Astrocyte (in vitro differentiated cells and primary cell): Measurements from ENCODE around the gene CERS1. TPM values are rescaled to one million over a fixed set of nuclear protein-coding genes. Genes with fewer than 3 reads are reported as not detected.

Experiments
- DNase-seq: peaks from one replicate; pipeline ENCODE4 v3.0.0-alpha.2; 2010; ENCODE audit warnings: low read depth
- FAIRE-seq: peaks from 2 replicates; lab custom pipeline; 2011; peaks lifted over from hg19 to GRCh38; lab: Jason Lieb, UNC
- H2AFZ ChIP-seq: 2 replicates; pipeline ENCODE4 v1.6.0; 2012; ENCODE audit warnings: low read depth, low read length, inconsistent platforms
- H3K27ac ChIP-seq: 2 replicates; pipeline ENCODE4 v1.5.1; 2011; ENCODE audit warnings: low read depth, low read length, inconsistent platforms
- H3K27me3 ChIP-seq: 2 replicates; pipeline ENCODE4 v1.6.0; 2011; ENCODE audit warnings: low read length, inconsistent platforms; ENCODE audit not compliant: insufficient read depth
- H3K36me3 ChIP-seq: 2 replicates; pipeline ENCODE4 v1.5.1; 2011; ENCODE audit warnings: low read length, inconsistent platforms; ENCODE audit not compliant: insufficient read depth
- H3K4me1 ChIP-seq: 2 replicates; pipeline ENCODE4 v1.5.1; 2011; ENCODE audit warnings: low read length, inconsistent platforms; ENCODE audit not compliant: insufficient read depth
- H3K4me2 ChIP-seq: 2 replicates; pipeline ENCODE4 v1.6.0; 2012; ENCODE audit warnings: low read length, inconsistent platforms
- H3K4me3 ChIP-seq: 2 replicates; pipeline ENCODE4 v1.5.1; 2011; ENCODE audit warnings: low read depth, mild to moderate bottlenecking, low read length, inconsistent platforms; ENCODE audit not compliant: insufficient read depth
- H3K79me2 ChIP-seq: 2 replicates; pipeline ENCODE4 v1.6.0; 2012; ENCODE audit warnings: mild to moderate bottlenecking, low read length, inconsistent platforms; ENCODE audit not compliant: insufficient read depth
- H3K9ac ChIP-seq: 2 replicates; pipeline ENCODE4 v1.6.0; 2012; ENCODE audit warnings: mild to moderate bottlenecking, low read length, inconsistent platforms
- H3K9me3 ChIP-seq: 2 replicates; pipeline ENCODE4 v1.5.1; 2012; ENCODE audit warnings: low read depth, mild to moderate bottlenecking, low read length, inconsistent platforms; ENCODE audit not compliant: insufficient read depth
- H4K20me1 ChIP-seq: 2 replicates; pipeline ENCODE4 v1.6.0; 2012; ENCODE audit warnings: low read length, inconsistent platforms; ENCODE audit not compliant: insufficient read depth
- H3K27ac Mint-ChIP-seq: one replicate; pipeline ENCODE4 v1.8.0; 2021; ENCODE audit warnings: mild to moderate bottlenecking, mixed read lengths; ENCODE audit not compliant: unreplicated experiment
- H3K27me3 Mint-ChIP-seq: one replicate; pipeline ENCODE4 v1.8.0; 2021; ENCODE audit warnings: low read depth, mixed read lengths; ENCODE audit not compliant: unreplicated experiment
- H3K36me3 Mint-ChIP-seq: one replicate; pipeline ENCODE4 v1.8.0; 2021; ENCODE audit warnings: low read depth, mixed read lengths; ENCODE audit not compliant: unreplicated experiment
- H3K4me1 Mint-ChIP-seq: one replicate; pipeline ENCODE4 v1.8.0; 2021; ENCODE audit warnings: low read depth, mixed read lengths; ENCODE audit not compliant: unreplicated experiment
- H3K4me3 Mint-ChIP-seq: one replicate; pipeline ENCODE4 v1.8.0; 2021; ENCODE audit warnings: mild to moderate bottlenecking, moderate library complexity, mixed read lengths; ENCODE audit not compliant: unreplicated experiment
- H3K9me3 Mint-ChIP-seq: one replicate; pipeline ENCODE4 v1.8.0; 2021; ENCODE audit warnings: mild to moderate bottlenecking, mixed read lengths; ENCODE audit not compliant: unreplicated experiment
- CTCF ChIP-seq: IDR thresholded peaks from 2 replicates; pipeline ENCODE4 v1.5.1; 2011; ENCODE audit warnings: low read depth, mild to moderate bottlenecking, inconsistent platforms, low read length, moderate library complexity; ENCODE audit not compliant: insufficient read depth
- EZH2 ChIP-seq: IDR thresholded peaks from 2 replicates; pipeline ENCODE4 v1.6.1; 2012; ENCODE audit warnings: mild to moderate bottlenecking, low read length, inconsistent platforms; ENCODE audit not compliant: insufficient read depth
- total RNA-seq: library from RNA; stranded (reverse); gene quantifications from 2 replicates; pipeline ENCODE4 v1.2.1, GENCODE V29; 2021

The CERS1 gene
- total RNA-seq, 1 donor from 2014 or later, result 6.8 TPM

GRCh38 chr19:18905513-18906236 lies 9.7 kb upstream of the CERS1 start:
- Histone ChIP-seq H3K79me2 (peaks cover 4% of the 10 kb centered on the region), H3K4me1 (no peaks in the 10 kb centered on the region), H4K20me1 (peaks cover 67% of the 10 kb centered on the region), H3K36me3 (peaks cover 7% of the 10 kb centered on the region), H3K9me3 (no peaks in the 10 kb centered on the region), H3K9ac (no peak overlapping the region), H3K27ac (no peak overlapping the region), H2AFZ (no peak overlapping the region), H3K27me3 (no peaks in the 10 kb centered on the region), H3K4me3 (no peak overlapping the region), H3K4me2 (no peak overlapping the region)
- no peak for TF ChIP-seq EZH2
- TF ChIP-seq CTCF, result no peak
- FAIRE-seq, result no peak
- Mint-ChIP-seq H3K27me3 (no peaks in the 10 kb centered on the region), H3K4me3 (no peak overlapping the region), H3K36me3 (peaks cover 5% of the 10 kb centered on the region), H3K27ac (no peak overlapping the region), H3K4me1 (no peaks in the 10 kb centered on the region), H3K9me3 (no peaks in the 10 kb centered on the region)
- no peak for DNase-seq

DNA sequence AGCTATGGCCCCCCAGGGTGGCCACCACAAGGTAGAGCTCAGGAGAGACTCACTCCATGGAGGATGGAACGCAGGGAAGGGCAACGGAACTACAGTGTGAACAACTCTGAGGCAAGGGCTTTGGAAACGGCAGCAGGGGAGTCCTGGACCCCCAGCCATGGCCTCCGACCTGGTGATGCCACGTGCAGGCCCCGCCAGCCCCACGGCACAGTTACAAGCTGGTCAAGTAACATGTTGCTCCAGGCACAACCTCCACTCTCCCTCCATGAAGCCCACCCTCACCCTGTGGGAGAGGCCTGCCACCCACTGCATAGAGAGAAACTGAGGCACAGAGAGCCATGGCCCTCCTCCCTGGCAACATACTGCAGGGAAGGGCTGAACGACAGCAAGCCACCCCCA lies 9.1 kb upstream of the CERS1 start:
- Histone ChIP-seq H4K20me1 (peaks cover 69% of the 10 kb centered on the region), H3K36me3 (peaks cover 5% of the 10 kb centered on the region), H3K9me3 (no peaks in the 10 kb centered on the region), H3K4me2 (no peak overlapping the region), H3K27ac (no peak overlapping the region), H2AFZ (no peak overlapping the region), H3K27me3 (no peaks in the 10 kb centered on the region), H3K79me2 (peaks cover 4% of the 10 kb centered on the region), H3K4me3 (no peak overlapping the region), H3K4me1 (no peaks in the 10 kb centered on the region), H3K9ac (no peak overlapping the region)
- peak overlapping the region; percentile 53 for H3K27ac Mint-ChIP-seq
- no peaks in the 10 kb centered on the region for H3K4me1 Mint-ChIP-seq
- H3K27me3 Mint-ChIP-seq, result no peaks in the 10 kb centered on the region
- FAIRE-seq (no peak), DNase-seq (no peak)
- H3K4me3 Mint-ChIP-seq, result no peak overlapping the region
- no peak for TF ChIP-seq EZH2
- no peak for TF ChIP-seq CTCF
- H3K36me3 Mint-ChIP-seq, result peaks cover 7% of the 10 kb centered on the region
- H3K9me3 Mint-ChIP-seq, result no peaks in the 10 kb centered on the region
